GM19239 (cell line): Measurements from ENCODE around the gene CYP4F12.
"Not testable (repeated sequence)": the region's sequence is repeated elsewhere in the genome, so short reads cannot be mapped to it uniquely, and the experiment has no call there.

Experiments
- DNase-seq: peaks from one replicate; pipeline ENCODE4 v3.0.0; 2011; ENCODE audit warnings: low spot score; ENCODE audit not compliant: insufficient read length
- FAIRE-seq: peaks from 2 replicates; lab custom pipeline; 2011; peaks lifted over from hg19 to GRCh38; lab: Jason Lieb, UNC

The CYP4F12 gene

DNA sequence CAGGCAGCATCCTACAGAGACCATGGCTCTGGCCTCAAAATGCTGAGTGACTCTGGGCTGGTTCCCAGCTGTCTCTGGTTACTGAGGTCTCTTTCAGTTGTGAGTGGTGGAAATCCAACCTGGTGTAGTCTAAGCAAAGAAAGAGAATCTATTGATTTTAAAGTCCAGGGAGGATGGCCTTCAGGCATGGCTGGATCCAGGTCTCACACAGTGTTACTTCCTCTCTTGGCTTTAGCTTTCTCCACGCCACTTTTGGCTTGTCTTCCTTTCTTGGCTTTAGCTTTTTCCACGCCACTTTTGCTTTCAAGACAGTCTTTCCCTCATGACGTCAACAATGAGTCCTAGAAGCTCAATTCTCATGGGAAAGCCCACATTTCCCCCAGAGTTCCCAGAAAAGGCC lies 28.1 kb upstream of the CYP4F12 start:
- FAIRE-seq (no peak), DNase-seq (no peak)

DNA sequence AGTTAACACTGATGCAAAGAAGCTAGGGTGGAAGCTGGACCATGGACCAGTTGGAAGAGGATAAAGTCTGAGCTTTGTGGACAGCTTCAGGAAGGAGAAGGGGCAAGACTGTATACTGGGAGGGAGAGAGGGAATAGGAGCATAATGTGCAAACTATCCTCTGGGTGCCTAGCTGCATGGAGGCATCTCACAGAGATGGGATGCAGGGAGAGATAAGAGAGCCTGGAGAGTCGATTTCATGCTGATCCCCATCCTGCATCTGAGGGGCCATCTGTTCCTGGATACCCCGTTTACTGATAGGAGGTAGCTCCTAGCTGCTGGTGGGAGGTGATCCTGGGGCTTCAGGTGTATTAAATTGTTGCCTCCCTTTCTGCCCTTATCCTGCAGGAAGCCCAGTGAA lies 23.4 kb upstream of the CYP4F12 start:
- FAIRE-seq = no peak
- no peak for DNase-seq

DNA sequence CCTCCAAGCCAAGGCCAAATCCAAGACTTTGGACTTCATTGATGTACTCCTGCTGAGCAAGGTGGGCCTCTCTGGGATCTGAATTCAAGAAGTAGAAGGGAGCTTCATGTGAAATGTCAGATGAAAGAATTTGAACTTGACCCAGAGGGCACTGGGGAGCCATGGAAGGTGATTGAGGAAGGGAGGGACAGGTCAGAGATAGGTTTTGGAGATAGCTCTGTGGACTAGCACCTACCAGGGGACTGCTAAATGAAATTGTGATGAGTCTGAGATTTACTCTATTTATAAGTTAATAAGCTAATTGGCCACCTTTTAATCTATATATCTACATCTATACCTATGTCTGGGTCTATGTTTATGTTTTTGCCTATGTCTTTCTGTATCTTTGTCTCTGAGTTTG lies 22.8 kb upstream of the CYP4F12 start:
- DNase-seq, FAIRE-seq: not testable (repeated sequence)

DNA sequence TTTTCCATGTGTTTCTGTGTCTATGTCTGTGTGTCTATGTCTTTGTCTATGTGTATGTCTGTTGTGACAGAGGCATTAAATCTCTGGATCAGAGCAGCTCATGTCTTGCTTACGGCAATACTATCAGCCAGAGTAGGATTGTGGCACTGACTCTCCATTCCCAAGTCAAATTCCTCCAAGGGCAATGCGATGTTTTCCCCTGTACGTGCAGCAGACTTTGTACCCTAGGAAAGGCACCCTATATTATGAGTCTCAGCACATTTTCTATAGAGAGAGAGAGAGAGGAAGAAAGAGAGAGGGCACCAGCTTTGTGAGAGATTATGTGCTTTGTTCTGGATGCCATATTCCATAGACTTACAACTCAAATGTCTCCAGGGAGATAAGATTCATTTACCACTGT lies 21.1 kb upstream of the CYP4F12 start:
- FAIRE-seq = no peak
- no peak for DNase-seq

DNA sequence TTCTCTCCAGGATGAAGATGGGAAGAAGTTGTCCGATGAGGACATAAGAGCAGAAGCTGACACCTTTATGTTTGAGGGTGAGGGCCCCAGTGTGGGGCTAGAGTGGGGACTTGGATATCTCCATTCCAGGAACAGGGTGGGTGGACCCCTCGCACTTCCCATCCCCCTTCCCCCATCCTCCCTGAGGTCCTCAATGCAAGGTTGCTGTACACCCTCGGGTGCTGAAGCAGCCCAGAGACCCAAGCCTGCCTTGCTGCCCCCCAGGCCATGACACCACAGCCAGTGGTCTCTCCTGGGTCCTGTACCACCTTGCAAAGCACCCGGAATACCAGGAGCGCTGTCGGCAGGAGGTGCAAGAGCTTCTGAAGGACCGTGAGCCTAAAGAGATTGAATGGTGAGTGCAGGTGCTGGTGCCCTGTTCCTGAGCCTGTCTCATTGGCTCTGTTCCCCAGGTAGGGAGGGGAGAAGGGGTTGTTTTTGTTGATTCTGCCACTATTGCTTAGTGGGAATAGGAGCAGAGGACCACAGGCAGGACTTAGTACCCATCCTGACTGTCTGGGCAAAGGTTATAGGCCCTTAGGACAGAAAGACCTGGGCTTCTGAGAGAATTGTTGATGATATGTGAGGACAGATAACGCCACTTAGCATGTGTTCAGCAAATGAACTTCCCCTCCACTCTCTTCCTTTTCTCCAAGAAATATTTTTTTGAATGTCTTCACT lies 20.2 kb upstream of the CYP4F12 start:
- DNase-seq = no peak
- no peak for FAIRE-seq

DNA sequence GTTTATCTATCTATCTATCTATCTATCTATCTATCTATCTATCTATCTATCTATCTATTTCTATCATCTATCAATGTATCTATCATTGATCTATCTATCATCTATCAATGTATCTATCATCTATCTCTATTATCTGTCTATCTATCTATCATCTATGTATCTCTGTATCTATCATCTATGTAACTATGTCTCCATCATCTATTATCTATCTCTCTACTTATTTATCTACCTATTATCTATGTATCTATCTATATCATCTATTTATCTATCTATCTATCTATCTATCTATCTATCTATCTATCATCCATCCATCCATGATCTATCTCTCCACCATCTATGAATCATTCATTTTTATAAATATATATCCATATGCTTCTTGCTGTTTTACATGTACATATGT lies 16.4 kb upstream of the CYP4F12 start:
- FAIRE-seq (no peak), DNase-seq (no peak)

DNA sequence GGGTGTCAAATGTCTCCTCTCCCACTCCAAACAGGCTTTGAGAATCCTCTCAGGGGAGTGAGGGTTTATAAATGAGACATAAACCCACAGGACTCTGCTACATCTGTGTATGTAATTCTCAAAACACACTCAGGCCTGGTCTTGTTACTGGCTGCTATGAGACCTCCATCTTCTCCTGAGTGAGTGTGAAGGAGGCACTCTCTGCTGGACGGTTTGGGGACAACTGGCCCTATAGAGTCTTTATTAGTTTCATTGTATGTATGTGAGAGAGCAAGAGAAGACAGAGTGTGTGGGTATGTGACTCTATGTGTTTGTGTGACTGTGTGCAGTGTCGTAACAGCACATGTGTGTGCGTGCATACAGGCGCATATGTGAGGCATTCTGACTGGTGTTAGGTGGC lies 9.6 kb upstream of the CYP4F12 start:
- DNase-seq (no peak), FAIRE-seq (no peak)

DNA sequence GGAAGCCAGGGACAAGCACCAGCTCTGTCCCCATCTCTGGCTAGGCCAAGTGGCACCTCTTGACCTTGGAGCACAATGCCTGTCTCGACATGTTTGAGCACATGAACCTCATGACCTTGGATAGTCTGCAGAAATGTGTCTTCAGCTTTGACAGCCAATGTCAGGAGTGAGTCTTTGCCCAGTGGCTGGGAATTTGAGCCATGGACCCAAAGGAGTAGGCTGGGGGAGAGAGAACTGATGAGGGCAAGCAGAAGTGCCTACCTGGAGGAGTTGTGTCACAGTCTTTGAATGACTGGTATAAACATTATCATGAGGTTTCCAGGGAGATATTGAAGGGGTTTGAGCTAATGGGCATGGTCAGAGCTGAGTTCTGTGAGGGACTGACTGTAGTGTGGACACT lies 6.7 kb upstream of the CYP4F12 start:
- no peak for DNase-seq
- FAIRE-seq = no peak

DNA sequence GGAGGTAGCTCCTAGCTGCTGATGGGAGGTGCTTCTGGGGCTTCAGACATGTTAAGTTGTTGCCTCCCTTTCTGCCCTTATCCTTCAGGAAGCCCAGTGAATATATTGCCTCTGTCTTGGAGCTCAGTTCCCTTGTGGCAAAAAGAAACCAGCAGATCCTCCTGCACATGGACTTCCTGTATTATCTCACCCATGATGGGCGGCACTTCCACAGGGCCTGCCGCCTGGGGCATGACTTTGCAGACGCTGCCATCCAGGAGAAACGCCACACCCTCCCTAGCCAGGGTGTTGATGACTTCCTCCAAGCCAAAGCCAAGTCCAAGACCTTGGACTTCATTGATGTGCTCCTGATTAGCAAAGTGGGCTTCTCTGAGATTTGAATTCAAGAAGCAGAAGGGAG lies 6.0 kb upstream of the CYP4F12 start:
- FAIRE-seq (no peak), DNase-seq (no peak)

DNA sequence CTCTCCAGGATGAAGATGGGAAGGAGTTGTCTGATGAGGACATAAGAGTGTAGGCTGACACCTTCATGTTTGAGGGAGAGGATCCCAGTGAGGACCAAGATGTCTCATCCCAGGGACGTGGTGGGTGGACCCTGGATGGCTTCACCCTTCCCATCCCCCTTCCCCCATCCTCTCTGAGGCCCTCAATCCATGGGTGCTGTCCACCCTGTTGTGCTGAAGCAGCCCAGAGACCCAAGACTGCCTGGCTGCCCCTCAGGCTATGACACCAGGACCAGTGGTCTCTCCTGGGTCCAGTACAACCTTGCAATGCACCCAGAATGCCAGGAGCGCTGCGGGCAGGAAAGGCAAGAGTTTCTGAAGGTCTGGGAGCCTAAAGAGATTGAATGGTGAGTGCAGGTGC lies 3.4 kb upstream of the CYP4F12 start:
- FAIRE-seq = no peak
- no peak for DNase-seq

DNA sequence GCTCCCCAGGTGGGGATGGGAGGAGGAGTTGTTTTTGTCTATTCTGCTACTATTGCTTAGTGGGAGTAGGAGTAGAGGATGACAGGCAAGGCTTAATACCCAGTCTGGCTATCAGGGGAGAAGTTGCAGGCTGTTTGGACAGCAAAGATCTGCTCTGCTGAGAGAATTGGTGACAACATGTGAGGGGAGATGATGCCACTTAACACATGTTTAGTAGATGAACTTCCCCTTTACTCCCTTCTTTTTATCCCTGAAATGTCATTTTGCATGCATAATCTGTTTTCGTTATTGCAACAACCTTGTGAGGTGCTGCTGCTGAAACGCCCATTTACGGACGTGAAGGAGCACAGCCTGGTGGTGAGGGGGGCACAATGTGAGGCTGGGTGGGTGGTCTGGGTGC lies 3.0 kb upstream of the CYP4F12 start:
- DNase-seq = no peak
- FAIRE-seq = no peak

DNA sequence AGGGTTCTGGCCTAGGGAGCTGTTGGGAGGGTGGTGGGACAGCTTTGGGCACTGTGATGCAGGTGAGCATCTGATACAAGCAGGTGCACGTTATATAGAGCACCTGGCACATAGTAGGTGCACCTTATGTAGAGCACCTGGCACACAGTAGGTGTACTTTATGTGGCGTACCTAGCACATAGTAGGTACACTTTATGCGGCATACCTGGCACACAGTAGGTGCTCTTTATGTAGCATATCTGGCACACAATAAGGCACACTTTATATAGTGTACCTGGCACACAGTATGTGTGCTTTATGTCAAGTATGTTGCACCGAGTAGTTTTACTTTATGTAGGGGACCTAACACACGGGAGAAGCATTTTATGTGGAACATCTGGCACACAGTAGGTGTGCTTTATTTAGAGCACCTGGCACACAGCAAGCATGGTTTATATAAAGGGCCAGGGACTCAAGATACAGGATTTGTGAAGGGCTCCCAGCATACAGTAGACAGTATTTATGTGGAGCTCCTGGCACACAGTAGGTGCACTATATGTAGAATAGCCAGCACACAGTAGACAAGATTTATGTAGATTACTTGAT lies 1.6 kb upstream of the CYP4F12 start:
- DNase-seq (no peak), FAIRE-seq (no peak)

DNA sequence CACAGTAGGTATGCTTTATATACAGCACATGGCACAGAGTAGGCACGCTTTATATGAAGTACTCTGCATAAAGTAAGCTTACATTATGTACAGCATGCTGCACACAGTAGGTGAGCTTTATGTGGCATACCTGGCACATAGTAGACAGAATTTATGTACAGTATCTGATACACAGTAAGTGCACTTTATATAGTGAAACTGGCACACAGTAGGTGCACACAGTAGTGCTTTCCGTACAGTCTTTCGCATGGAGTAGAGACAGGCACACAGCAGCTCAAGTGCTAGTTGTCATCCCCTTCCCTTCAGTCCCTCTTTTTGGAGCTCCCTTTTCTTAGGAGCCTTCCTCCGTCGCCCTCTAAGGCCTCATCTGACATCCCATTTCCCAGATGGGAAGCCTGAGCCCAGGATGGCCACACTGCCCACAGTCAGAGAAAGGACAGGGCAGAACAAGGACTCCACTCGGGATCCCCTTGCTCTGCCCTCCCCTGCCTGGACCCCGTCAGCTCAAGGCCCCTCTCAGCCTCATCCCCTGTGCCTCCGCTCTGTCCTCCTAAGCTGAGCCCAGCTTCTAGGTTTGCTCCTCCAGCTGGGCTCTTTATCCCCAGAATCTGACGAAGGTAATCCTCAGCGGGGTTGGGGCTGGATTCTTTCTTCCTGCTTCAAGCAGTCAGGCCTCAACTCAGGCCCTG lies 852 bp upstream of the CYP4F12 start:
- FAIRE-seq = no peak
- no peak for DNase-seq

DNA sequence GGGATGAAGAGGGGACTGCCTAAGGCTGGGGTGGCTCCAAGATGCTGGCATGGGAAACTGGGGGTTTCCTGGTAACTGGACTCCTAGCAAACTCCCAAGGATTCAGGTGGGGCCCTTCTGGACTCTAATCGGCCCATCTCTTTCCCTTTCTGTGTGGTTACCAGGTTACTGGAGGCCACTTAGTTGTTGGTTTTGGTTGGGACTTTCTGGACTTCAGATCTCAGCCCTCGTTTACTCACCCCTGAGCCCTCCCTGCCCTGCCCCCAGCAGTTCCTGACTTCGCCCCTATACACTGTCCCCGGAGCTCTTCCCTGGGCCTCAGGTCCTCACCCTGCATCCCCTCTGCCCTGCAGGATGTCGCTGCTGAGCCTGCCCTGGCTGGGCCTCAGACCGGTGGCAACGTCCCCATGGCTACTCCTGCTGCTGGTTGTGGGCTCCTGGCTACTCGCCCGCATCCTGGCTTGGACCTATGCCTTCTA lies 328 bp downstream of the CYP4F12 start:
- DNase-seq = no peak
- FAIRE-seq = no peak

DNA sequence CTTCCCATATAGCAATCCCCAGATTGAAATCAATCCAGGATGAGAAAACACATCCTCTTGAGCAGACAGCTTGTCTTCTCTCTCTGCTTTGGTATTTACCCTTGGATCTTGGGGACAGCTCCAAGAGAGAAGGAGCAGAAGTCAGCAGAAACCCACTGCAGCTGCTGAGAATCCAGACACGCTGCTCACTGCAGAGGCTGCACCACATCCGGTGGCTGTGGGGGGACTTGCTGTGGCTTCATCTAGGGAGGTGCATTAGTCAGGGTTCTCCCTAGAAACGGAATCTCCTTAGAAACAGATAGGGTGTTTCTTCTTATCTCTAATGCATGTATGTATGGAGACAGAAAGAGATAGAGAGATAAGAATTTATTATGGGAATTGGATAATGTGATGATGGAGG lies 2.7 kb downstream of the CYP4F12 start:
- DNase-seq (no peak), FAIRE-seq (no peak)

DNA sequence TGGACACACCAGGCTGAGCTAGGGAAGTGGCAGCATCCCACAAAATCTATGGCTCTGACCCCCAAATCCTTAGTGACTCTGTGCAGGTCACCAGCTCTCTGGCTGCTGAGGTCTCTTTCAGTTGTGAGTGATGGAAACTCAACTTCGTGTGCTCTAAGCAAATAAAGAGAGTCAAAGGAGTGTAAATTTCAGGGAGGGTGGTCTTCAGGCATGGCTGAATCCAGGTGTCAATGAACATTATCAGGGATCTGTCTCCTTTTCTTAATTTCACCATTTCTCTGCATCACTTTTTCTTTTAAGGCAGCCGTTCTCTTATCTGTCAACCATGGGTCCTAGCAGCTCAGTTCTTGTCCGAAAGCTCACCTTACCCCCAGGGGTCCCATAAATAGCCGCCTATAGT lies 6.2 kb downstream of the CYP4F12 start:
- no peak for FAIRE-seq
- DNase-seq = no peak

DNA sequence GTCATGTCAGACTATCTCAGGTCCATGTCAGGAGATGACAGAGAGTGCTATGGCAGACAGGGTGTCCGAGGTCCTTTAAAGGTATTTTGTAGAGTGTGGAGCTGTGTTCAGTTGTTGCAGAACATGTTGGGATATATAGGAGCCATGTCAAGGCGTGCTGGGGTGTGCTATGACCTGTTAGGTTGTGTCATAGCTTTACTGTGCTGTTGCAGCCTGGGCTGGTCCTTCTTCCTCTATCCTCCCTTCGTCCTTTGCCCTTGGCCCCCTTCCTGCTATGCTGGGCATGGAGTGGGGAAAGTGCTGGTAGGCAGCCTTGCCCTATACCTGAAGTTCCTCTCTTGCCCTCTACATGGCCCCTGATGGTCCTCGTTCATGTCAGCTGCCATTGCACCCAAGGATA lies 7.0 kb downstream of the CYP4F12 start:
- not testable (repeated sequence) for DNase-seq, FAIRE-seq

DNA sequence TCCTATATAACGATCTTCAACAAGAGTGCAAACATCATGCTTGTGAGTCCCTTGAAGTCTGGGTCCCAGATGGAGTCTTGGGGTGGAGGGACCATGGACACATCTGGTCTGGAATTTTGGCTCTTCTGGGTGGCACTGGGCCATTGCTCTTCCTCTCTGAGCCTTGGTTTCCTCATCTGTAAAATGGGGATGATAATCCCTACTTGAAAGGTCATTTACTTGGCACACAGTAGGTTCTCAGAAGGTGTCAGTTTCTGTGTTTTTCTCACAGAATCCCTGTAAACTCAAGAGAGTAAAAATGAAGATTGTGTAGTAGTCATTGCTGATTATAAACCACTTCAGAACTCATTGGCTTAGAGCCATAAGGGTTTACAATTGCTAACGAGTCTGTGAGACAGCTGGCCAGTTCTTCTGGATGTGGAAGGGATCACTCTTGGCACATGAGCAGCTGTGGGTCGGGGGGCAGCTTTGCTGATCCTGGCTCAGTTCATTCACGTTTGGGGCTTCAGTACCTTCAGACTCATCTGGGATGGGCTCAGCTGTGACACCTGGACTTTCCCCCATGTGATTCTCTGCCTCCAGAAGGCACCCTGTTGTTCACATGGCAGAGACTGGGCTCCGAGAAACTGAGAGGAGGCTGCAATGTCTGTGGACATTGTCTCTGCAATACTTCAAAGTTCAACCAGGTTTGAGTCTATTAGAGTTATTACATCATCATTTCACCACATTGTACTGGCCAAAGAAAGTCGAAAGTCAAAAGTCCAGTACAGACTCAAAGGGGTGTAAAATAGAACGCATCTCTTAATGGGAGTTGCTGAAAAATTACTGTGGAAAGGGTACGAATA lies 7.8 kb downstream of the CYP4F12 start:
- DNase-seq (no peak), FAIRE-seq (no peak)

DNA sequence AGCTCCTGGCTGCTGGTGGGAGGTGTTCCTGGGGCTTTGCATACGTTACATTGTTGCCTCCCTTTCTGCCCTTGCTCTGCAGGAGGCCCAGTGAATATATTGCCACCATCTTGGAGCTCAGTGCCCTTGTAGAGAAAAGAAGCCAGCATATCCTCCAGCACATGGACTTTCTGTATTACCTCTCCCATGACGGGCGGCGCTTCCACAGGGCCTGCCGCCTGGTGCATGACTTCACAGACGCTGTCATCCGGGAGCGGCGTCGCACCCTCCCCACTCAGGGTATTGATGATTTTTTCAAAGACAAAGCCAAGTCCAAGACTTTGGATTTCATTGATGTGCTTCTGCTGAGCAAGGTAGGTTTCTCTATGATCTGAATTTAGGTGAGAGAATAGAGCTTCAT lies 10.5 kb downstream of the CYP4F12 start:
- DNase-seq = no peak

DNA sequence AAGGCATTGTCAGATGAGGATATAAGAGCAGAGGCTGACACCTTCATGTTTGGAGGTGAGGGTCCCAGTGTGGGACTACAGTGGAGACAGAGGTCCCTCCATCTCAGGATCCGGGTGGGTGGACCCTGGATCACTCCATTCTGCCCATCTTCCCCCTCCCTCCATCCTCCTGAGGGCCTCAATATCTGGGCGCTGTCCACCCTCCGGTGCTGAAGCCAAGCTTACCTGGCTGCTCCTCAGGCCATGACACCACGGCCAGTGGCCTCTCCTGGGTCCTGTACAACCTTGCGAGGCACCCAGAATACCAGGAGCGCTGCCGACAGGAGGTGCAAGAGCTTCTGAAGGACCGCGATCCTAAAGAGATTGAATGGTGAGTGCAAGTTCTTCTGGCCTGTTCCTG lies 11.9 kb downstream of the CYP4F12 start:
- FAIRE-seq (no peak), DNase-seq (no peak)

More for the DNA sequence above, 10.5 kb downstream of the CYP4F12 start:
- FAIRE-seq = no peak
